Measurements from ENCODE around the gene RNU6-9. TPM values are rescaled to one million over a fixed set of nuclear protein-coding genes. Genes with fewer than 3 reads are reported as not detected.

RNU6-9 gene
- total RNA-seq, 4 donors from 2014 or later: not detected

- DNase-seq: no peak
- Histone ChIP-seq H3K9me3 (no peaks in the 10 kb centered on the region), H3K27ac (no peak overlapping the region), H3K27me3 (no peaks in the 10 kb centered on the region), H3K4me3 (replicated peaks in 1 of 3) (no peak overlapping the region), H3K36me3 (no peaks in the 10 kb centered on the region), H3K4me1 (peaks cover 6 to 14% of the 10 kb centered on the region in 2 donors)
- intact Hi-C loops (cut with DNase I): no loop called here
- TF ChIP-seq, protein P1, sequence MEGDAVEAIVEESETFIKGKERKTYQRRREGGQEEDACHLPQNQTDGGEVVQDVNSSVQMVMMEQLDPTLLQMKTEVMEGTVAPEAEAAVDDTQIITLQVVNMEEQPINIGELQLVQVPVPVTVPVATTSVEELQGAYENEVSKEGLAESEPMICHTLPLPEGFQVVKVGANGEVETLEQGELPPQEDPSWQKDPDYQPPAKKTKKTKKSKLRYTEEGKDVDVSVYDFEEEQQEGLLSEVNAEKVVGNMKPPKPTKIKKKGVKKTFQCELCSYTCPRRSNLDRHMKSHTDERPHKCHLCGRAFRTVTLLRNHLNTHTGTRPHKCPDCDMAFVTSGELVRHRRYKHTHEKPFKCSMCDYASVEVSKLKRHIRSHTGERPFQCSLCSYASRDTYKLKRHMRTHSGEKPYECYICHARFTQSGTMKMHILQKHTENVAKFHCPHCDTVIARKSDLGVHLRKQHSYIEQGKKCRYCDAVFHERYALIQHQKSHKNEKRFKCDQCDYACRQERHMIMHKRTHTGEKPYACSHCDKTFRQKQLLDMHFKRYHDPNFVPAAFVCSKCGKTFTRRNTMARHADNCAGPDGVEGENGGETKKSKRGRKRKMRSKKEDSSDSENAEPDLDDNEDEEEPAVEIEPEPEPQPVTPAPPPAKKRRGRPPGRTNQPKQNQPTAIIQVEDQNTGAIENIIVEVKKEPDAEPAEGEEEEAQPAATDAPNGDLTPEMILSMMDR (IDR thresholded peaks at IDR 0.05): no peak
- no peak for TF ChIP-seq POLR2A (IDR thresholded peaks at IDR 0.05)
- WGBS, 2 donors: 83 to 87% methylated on average over 44 to 45 of the region's 54 CpGs
These were observed 18.1 kb downstream of the RNU6-9 start for GRCh38 chr19:911197-912033.

- peak overlapping the region in 2 of 3 donors; percentile 44 to 77 for H3K27ac ChIP-seq
- TF ChIP-seq, protein P1 (IDR thresholded peaks at IDR 0.05): no peak
- TF ChIP-seq POLR2A (IDR thresholded peaks at IDR 0.05): no peak
- peaks cover 14 to 22% of the 10 kb centered on the region in 2 donors for H3K4me1 ChIP-seq
- DNase-seq: no peak
- intact Hi-C loops (cut with DNase I): no loop called here
- WGBS, 2 donors: 1 to 2% methylated on average over 17 to 28 of the region's 69 CpGs
- H3K4me3 ChIP-seq (replicated peaks in 1 of 3): peak overlapping the region in 2 of 3 donors; percentile 69 to 73
- no peaks in the 10 kb centered on the region for H3K36me3 ChIP-seq
- peaks cover 1% of the 10 kb centered on the region for H3K27me3 ChIP-seq
- H3K9me3 ChIP-seq: no peaks in the 10 kb centered on the region
These were observed 19.1 kb downstream of the RNU6-9 start for GRCh38 chr19:912181-913079.

- Histone ChIP-seq H3K36me3 (no peaks in the 10 kb centered on the region), H3K4me3 (replicated peaks in 1 of 3) (peak within 1 kb of the TSS; percentile 20 to 89 (median 73)), H3K27ac (peak within 1 kb of the TSS; percentile 84 to 89 (median 89)), H3K9me3 (no peaks in the 10 kb centered on the region), H3K4me1 (peaks cover 20 to 30% of the 10 kb centered on the region in 2 donors), H3K27me3 (peaks cover 9% of the 10 kb centered on the region)
- 2% methylated on average over 32 to 43 of the region's 76 CpGs for WGBS, 2 donors
- peak; percentile 76 to 78 for DNase-seq
- intact Hi-C loops (cut with DNase I): no loop called here
- TF ChIP-seq, protein P1 (IDR thresholded peaks at IDR 0.05): no peak
- TF ChIP-seq POLR2A (IDR thresholded peaks at IDR 0.05): peak in 1 of 2 donors; percentile 65
These were observed 19.9 kb downstream of the RNU6-9 start, which contains the start of gene R3HDM4 for GRCh38 chr19:913080-913748. R3HDM4 (minus strand) TSS chr19:913219; CDS start chr19:913157, 62 bp downstream.

- Histone ChIP-seq H3K4me3 (replicated peaks in 1 of 3) (peak overlapping the region in 1 of 3 donors; percentile 10), H3K27me3 (peaks cover 30% of the 10 kb centered on the region), H3K4me1 (peaks cover 27 to 42% of the 10 kb centered on the region in 2 donors), H3K9me3 (no peaks in the 10 kb centered on the region), H3K27ac (no peak overlapping the region), H3K36me3 (no peaks in the 10 kb centered on the region)
- peak in 1 of 2 donors; percentile 61 for DNase-seq
- intact Hi-C loops (cut with DNase I): loop anchor here (5.0 kb wide), 2 partner anchors 54 to 144 kb away; no protein-coding TSS in a partner anchor
- no peak for TF ChIP-seq POLR2A (IDR thresholded peaks at IDR 0.05)
- TF ChIP-seq, protein P1 (IDR thresholded peaks at IDR 0.05): no peak
- 47 to 60% methylated on average over 7 to 10 of the region's 35 CpGs for WGBS, 2 donors
These were observed 23.5 kb downstream of the RNU6-9 start for GRCh38 chr19:916645-917322.
